GM12878 (cell line): ENCODE measurements around the gene FCER1G.

Source experiments
- NFYB ChIP-seq: IDR thresholded peaks from 2 replicates; pipeline ENCODE4 v1.6.1; 2011; ENCODE audit warnings: low read depth, mild to moderate bottlenecking, low read length, improper control_type of control experiment, moderate library complexity; ENCODE audit not compliant: insufficient read depth
- POLR2A ChIP-seq: IDR thresholded peaks from 2 replicates; pipeline ENCODE4 v1.6.1; 2011; ENCODE audit warnings: low read depth, mild to moderate bottlenecking, low read length
- RAD51 ChIP-seq: fragments of 450-650 bp; IDR thresholded peaks from 2 replicates; pipeline ENCODE4 v1.6.1; 2016; ENCODE audit warnings: moderate library complexity, mild to moderate bottlenecking, inconsistent platforms
- ZNF274 ChIP-seq: IDR thresholded peaks from one replicate; pipeline ENCODE4 v1.8.0; 2011; ENCODE audit not compliant: insufficient read length, insufficient read depth

DNA sequence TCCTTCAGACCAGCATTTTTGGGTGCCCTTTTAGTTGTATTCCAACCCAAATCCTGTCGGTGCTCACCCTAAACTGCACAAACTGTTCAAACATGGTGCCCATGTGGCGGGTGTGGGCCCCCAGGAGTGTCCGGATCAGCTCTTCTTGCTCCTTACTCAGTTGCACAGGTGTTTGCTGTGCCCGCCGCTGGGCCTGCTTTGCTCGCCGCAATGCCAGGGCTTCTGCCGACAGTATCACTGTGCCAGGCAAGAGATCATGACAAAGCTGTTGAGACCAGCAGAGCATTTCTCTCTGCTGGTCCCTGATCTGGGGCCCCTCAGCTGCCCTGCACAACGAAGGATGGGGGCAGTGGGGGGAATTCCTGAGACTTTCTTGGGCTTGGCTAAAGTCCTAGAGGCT is 18.0 kb downstream of the FCER1G start:
- TF ChIP-seq POLR2A (no peak), RAD51 (no peak), NFYB (no peak), ZNF274 (no peak)
